Astrocyte (in vitro differentiated cells and primary cell): ENCODE measurements around the gene PARL. TPM values are rescaled to one million over a fixed set of nuclear protein-coding genes. Genes with fewer than 3 reads are reported as not detected.

Experiments
- DNase-seq: peaks from one replicate; pipeline ENCODE4 v3.0.0-alpha.2; 2010; ENCODE audit warnings: low read depth
- FAIRE-seq: peaks from 2 replicates; lab custom pipeline; 2011; peaks lifted over from hg19 to GRCh38; lab: Jason Lieb, UNC
- H2AFZ ChIP-seq: 2 replicates; pipeline ENCODE4 v1.6.0; 2012; ENCODE audit warnings: low read depth, low read length, inconsistent platforms
- H3K27ac ChIP-seq: 2 replicates; pipeline ENCODE4 v1.5.1; 2011; ENCODE audit warnings: low read depth, low read length, inconsistent platforms
- H3K27me3 ChIP-seq: 2 replicates; pipeline ENCODE4 v1.6.0; 2011; ENCODE audit warnings: low read length, inconsistent platforms; ENCODE audit not compliant: insufficient read depth
- H3K36me3 ChIP-seq: 2 replicates; pipeline ENCODE4 v1.5.1; 2011; ENCODE audit warnings: low read length, inconsistent platforms; ENCODE audit not compliant: insufficient read depth
- H3K4me1 ChIP-seq: 2 replicates; pipeline ENCODE4 v1.5.1; 2011; ENCODE audit warnings: low read length, inconsistent platforms; ENCODE audit not compliant: insufficient read depth
- H3K4me2 ChIP-seq: 2 replicates; pipeline ENCODE4 v1.6.0; 2012; ENCODE audit warnings: low read length, inconsistent platforms
- H3K4me3 ChIP-seq: 2 replicates; pipeline ENCODE4 v1.5.1; 2011; ENCODE audit warnings: low read depth, mild to moderate bottlenecking, low read length, inconsistent platforms; ENCODE audit not compliant: insufficient read depth
- H3K79me2 ChIP-seq: 2 replicates; pipeline ENCODE4 v1.6.0; 2012; ENCODE audit warnings: mild to moderate bottlenecking, low read length, inconsistent platforms; ENCODE audit not compliant: insufficient read depth
- H3K9ac ChIP-seq: 2 replicates; pipeline ENCODE4 v1.6.0; 2012; ENCODE audit warnings: mild to moderate bottlenecking, low read length, inconsistent platforms
- H3K9me3 ChIP-seq: 2 replicates; pipeline ENCODE4 v1.5.1; 2012; ENCODE audit warnings: low read depth, mild to moderate bottlenecking, low read length, inconsistent platforms; ENCODE audit not compliant: insufficient read depth
- H4K20me1 ChIP-seq: 2 replicates; pipeline ENCODE4 v1.6.0; 2012; ENCODE audit warnings: low read length, inconsistent platforms; ENCODE audit not compliant: insufficient read depth
- H3K27ac Mint-ChIP-seq: one replicate; pipeline ENCODE4 v1.8.0; 2021; ENCODE audit warnings: mild to moderate bottlenecking, mixed read lengths; ENCODE audit not compliant: unreplicated experiment
- H3K27me3 Mint-ChIP-seq: one replicate; pipeline ENCODE4 v1.8.0; 2021; ENCODE audit warnings: low read depth, mixed read lengths; ENCODE audit not compliant: unreplicated experiment
- H3K36me3 Mint-ChIP-seq: one replicate; pipeline ENCODE4 v1.8.0; 2021; ENCODE audit warnings: low read depth, mixed read lengths; ENCODE audit not compliant: unreplicated experiment
- H3K4me1 Mint-ChIP-seq: one replicate; pipeline ENCODE4 v1.8.0; 2021; ENCODE audit warnings: low read depth, mixed read lengths; ENCODE audit not compliant: unreplicated experiment
- H3K4me3 Mint-ChIP-seq: one replicate; pipeline ENCODE4 v1.8.0; 2021; ENCODE audit warnings: mild to moderate bottlenecking, moderate library complexity, mixed read lengths; ENCODE audit not compliant: unreplicated experiment
- H3K9me3 Mint-ChIP-seq: one replicate; pipeline ENCODE4 v1.8.0; 2021; ENCODE audit warnings: mild to moderate bottlenecking, mixed read lengths; ENCODE audit not compliant: unreplicated experiment
- EZH2 ChIP-seq: IDR thresholded peaks from 2 replicates; pipeline ENCODE4 v1.6.1; 2012; ENCODE audit warnings: mild to moderate bottlenecking, low read length, inconsistent platforms; ENCODE audit not compliant: insufficient read depth
- total RNA-seq: library from RNA; stranded (reverse); gene quantifications from 2 replicates; pipeline ENCODE4 v1.2.1, GENCODE V29; 2021
- TF ChIP-seq, protein P1 (sequence below): IDR thresholded peaks from 2 replicates; pipeline ENCODE4 v1.5.1; 2011; ENCODE audit warnings: low read depth, mild to moderate bottlenecking, inconsistent platforms, low read length, moderate library complexity; ENCODE audit not compliant: insufficient read depth

PARL gene
- total RNA-seq, 1 donor from 2014 or later: 64.7 TPM

DNA sequence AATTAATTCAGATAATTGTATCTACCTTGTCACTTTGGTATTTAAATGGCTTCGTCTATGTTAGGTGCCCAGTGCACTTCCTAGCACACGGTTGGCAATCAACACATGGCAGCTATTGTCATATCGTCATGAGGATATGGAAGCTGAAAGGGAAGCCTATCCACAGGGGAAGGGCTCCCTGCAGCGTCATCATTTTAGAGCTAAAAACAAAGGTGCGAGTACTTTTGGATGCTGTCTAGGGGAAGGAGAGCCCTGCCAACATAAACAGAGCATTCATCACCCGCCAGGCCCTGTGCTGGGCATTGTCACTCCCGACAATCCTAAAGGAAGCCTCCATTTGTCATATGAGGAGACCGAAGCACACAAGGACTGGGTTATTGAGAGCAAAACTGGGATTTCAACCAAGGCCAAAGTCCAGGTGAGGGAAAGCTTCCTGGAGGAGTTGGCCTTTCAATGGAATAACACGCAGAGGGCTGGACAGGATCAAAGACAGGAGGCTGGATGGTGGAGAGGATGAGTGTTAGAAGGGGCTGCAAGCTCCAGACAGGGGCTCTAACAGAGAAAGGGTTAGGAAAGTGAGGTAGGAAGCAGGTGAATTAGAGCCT, 8.0 kb upstream of the PARL start:
- Histone ChIP-seq H3K4me1 (no peaks in the 10 kb centered on the region), H3K9me3 (no peaks in the 10 kb centered on the region), H3K27ac (no peak overlapping the region), H3K9ac (no peak overlapping the region), H3K36me3 (no peaks in the 10 kb centered on the region), H2AFZ (no peak overlapping the region), H3K4me2 (no peak overlapping the region), H3K79me2 (no peaks in the 10 kb centered on the region), H3K4me3 (no peak overlapping the region), H3K27me3 (peaks cover 19% of the 10 kb centered on the region), H4K20me1 (no peaks in the 10 kb centered on the region)
- no peaks in the 10 kb centered on the region for H3K9me3 Mint-ChIP-seq
- TF ChIP-seq, protein P1, sequence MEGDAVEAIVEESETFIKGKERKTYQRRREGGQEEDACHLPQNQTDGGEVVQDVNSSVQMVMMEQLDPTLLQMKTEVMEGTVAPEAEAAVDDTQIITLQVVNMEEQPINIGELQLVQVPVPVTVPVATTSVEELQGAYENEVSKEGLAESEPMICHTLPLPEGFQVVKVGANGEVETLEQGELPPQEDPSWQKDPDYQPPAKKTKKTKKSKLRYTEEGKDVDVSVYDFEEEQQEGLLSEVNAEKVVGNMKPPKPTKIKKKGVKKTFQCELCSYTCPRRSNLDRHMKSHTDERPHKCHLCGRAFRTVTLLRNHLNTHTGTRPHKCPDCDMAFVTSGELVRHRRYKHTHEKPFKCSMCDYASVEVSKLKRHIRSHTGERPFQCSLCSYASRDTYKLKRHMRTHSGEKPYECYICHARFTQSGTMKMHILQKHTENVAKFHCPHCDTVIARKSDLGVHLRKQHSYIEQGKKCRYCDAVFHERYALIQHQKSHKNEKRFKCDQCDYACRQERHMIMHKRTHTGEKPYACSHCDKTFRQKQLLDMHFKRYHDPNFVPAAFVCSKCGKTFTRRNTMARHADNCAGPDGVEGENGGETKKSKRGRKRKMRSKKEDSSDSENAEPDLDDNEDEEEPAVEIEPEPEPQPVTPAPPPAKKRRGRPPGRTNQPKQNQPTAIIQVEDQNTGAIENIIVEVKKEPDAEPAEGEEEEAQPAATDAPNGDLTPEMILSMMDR: no peak
- TF ChIP-seq EZH2: no peak
- no peaks in the 10 kb centered on the region for H3K36me3 Mint-ChIP-seq
- DNase-seq (no peak), FAIRE-seq (no peak)
- H3K4me3 Mint-ChIP-seq: no peak overlapping the region
- no peak overlapping the region for H3K27ac Mint-ChIP-seq
- peaks cover 41% of the 10 kb centered on the region for H3K27me3 Mint-ChIP-seq
- H3K4me1 Mint-ChIP-seq: no peaks in the 10 kb centered on the region

DNA sequence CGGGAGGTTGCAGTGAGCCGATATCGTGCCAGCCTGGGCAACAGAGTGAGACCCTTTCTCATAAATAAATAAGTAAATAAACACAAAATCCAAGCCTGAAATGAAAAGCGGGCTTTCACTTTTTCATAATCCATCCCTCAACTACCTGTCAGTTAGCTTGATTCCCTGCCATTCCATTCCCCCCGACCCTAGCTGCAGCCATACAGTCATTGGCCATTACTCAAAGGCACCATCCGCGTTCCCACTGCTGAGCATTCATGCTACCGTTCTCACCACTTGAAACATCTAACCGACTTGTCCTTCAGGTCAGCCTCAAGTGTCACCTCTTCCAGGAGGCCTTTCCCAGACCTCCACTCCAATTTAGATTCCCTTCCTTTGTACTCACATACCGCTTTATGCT, 1.1 kb upstream of the PARL start:
- no peaks in the 10 kb centered on the region for H3K36me3 ChIP-seq
- H2AFZ ChIP-seq: no peak overlapping the region
- H3K4me2 ChIP-seq: no peak overlapping the region
- H3K4me1 ChIP-seq: peaks cover 9% of the 10 kb centered on the region
- Mint-ChIP-seq H3K36me3 (no peaks in the 10 kb centered on the region), H3K9me3 (no peaks in the 10 kb centered on the region), H3K27me3 (peaks cover 18% of the 10 kb centered on the region), H3K27ac (no peak overlapping the region), H3K4me3 (peak overlapping the region; percentile 99), H3K4me1 (peaks cover 13% of the 10 kb centered on the region)
- peaks cover 24% of the 10 kb centered on the region for H4K20me1 ChIP-seq
- no peak for TF ChIP-seq EZH2
- TF ChIP-seq, protein P1: no peak
- no peak overlapping the region for H3K9ac ChIP-seq
- no peaks in the 10 kb centered on the region for H3K9me3 ChIP-seq
- H3K27me3 ChIP-seq: peaks cover 9% of the 10 kb centered on the region
- H3K79me2 ChIP-seq: peaks cover 41% of the 10 kb centered on the region
- H3K4me3 ChIP-seq: no peak overlapping the region
- FAIRE-seq: no peak
- H3K27ac ChIP-seq: no peak overlapping the region
- no peak for DNase-seq

DNA sequence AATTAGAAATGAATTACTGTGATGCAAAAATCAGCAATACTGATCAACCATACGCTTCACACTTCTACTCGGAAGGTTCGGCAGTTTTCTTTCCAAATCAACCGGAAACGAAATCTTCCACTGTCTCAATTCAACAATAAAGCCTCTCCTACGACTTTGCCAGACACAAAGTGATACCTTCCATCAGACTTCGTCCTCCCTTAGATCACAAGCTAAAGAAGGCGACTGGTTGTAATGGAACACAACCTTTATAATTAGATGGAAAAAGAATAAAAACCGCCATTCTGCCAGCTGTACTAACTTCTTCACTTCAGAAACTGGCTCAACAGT, 618 bp downstream of the PARL start:
- Mint-ChIP-seq H3K27me3 (peaks cover 14% of the 10 kb centered on the region), H3K4me3 (peak overlapping the region; percentile 99), H3K36me3 (no peaks in the 10 kb centered on the region), H3K27ac (peak overlapping the region; percentile 96), H3K4me1 (peaks cover 13% of the 10 kb centered on the region), H3K9me3 (no peaks in the 10 kb centered on the region)
- no peak for DNase-seq
- FAIRE-seq: no peak
- Histone ChIP-seq H3K27ac (peak overlapping the region; percentile 78), H3K4me1 (peaks cover 9% of the 10 kb centered on the region), H4K20me1 (peaks cover 36% of the 10 kb centered on the region), H3K4me2 (peak overlapping the region; percentile 86), H3K4me3 (peak overlapping the region; percentile 89), H3K27me3 (peaks cover 2% of the 10 kb centered on the region), H3K79me2 (peaks cover 56% of the 10 kb centered on the region), H3K36me3 (no peaks in the 10 kb centered on the region), H2AFZ (peak overlapping the region; percentile 94), H3K9me3 (no peaks in the 10 kb centered on the region), H3K9ac (peak overlapping the region; percentile 93)
- TF ChIP-seq, protein P1: no peak
- no peak for TF ChIP-seq EZH2
